Measurements from ENCODE around the gene NETO1.

NETO1 gene

GRCh38 chr18:72830109-72830508 lies 37.7 kb downstream of the NETO1 start:
- peak; percentile 58 for DNase-seq (ENCODE audit: low read depth, low spot score)
- in situ Hi-C loops (cut with HindIII; ENCODE audit: low sequenced_read_pairs): no loop called here
- no peak for TF ChIP-seq CTCF (IDR thresholded peaks at IDR 0.05; ENCODE audit: low read depth, low read length)
- H3K4me3 ChIP-seq (ENCODE audit: low read depth, low read length): no peak overlapping the region

GRCh38 chr18:72828601-72829000 lies 39.2 kb downstream of the NETO1 start:
- no peak for DNase-seq (ENCODE audit: low read depth, low spot score)
- TF ChIP-seq CTCF (IDR thresholded peaks at IDR 0.05; ENCODE audit: low read depth, low read length): no peak
- H3K4me3 ChIP-seq (ENCODE audit: low read depth, low read length): no peak overlapping the region
- in situ Hi-C loops (cut with HindIII; ENCODE audit: low sequenced_read_pairs): no loop called here

GRCh38 chr18:72826736-72827135 lies 41.1 kb downstream of the NETO1 start:
- no peak for TF ChIP-seq CTCF (IDR thresholded peaks at IDR 0.05; ENCODE audit: low read depth, low read length)
- in situ Hi-C loops (cut with HindIII; ENCODE audit: low sequenced_read_pairs): no loop called here
- no peak overlapping the region for H3K4me3 ChIP-seq (ENCODE audit: low read depth, low read length)

GRCh38 chr18:72823345-72823744 lies 44.4 kb downstream of the NETO1 start:
- in situ Hi-C loops (cut with HindIII; ENCODE audit: low sequenced_read_pairs): no loop called here
- H3K4me3 ChIP-seq (ENCODE audit: low read depth, low read length): no peak overlapping the region
- no peak for TF ChIP-seq CTCF (IDR thresholded peaks at IDR 0.05; ENCODE audit: low read depth, low read length)
- no peak for DNase-seq (ENCODE audit: low read depth, low spot score)

More at GRCh38 chr18:72826736-72827135, 41.1 kb downstream of the NETO1 start:
- no peak for DNase-seq (ENCODE audit: low read depth, low spot score)

- no peak for TF ChIP-seq CTCF (IDR thresholded peaks at IDR 0.05; ENCODE audit: low read depth, low read length)
- no peak for DNase-seq (ENCODE audit: low read depth, low spot score)
- in situ Hi-C loops (cut with HindIII; ENCODE audit: low sequenced_read_pairs): no loop called here
- H3K4me3 ChIP-seq (ENCODE audit: low read depth, low read length): no peak overlapping the region
Measured at GRCh38 chr18:72822202-72822601, 45.6 kb downstream of the NETO1 start.

- H3K4me3 ChIP-seq (ENCODE audit: low read depth, low read length): no peak overlapping the region
- in situ Hi-C loops (cut with HindIII; ENCODE audit: low sequenced_read_pairs): no loop called here
- no peak for TF ChIP-seq CTCF (IDR thresholded peaks at IDR 0.05; ENCODE audit: low read depth, low read length)
- DNase-seq (ENCODE audit: low read depth, low spot score): no peak
Measured at GRCh38 chr18:72820571-72820970, 47.2 kb downstream of the NETO1 start.

- no peak for DNase-seq (ENCODE audit: low read depth, low spot score)
- TF ChIP-seq CTCF (IDR thresholded peaks at IDR 0.05; ENCODE audit: low read depth, low read length): no peak
- in situ Hi-C loops (cut with HindIII; ENCODE audit: low sequenced_read_pairs): no loop called here
- no peak overlapping the region for H3K4me3 ChIP-seq (ENCODE audit: low read depth, low read length)
Measured at GRCh38 chr18:72819050-72819449, 48.7 kb downstream of the NETO1 start.

Measured in astrocyte of the spinal cord (primary cell).